Measurements from ENCODE around the gene MPIG6B.

DNA sequence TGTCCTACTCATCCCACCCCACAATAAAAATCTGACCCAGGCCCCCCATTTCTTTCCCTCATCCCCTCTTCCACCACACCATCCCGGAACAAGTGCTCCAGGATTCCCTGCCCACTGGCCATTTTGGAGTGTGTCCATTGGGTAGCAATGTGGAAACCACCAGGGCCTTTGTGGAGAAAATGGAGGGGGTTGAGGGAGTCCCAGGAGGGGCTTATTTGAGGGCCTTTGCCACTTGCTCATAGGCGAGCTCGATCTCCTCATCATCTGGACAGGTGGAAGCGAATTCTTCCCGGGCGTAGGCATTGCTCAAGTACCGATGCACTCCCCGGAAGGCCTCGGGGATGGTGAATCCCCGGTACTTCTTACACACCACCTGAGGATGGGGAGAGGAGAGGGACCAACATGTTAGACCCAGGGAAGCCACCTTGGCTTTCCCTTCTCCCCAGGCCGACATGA, 7.5 kb downstream of the MPIG6B start:
- no peak for TF ChIP-seq ESRRG (CRISPR knock-in tag; IDR thresholded peaks at IDR 0.05)
- no peak for TF ChIP-seq RARB (CRISPR knock-in tag; IDR thresholded peaks at IDR 0.05)
- TF ChIP-seq OSR1 (CRISPR knock-in tag; IDR thresholded peaks at IDR 0.05): no peak
- no peak for TF ChIP-seq ARNTL (CRISPR knock-in tag; IDR thresholded peaks at IDR 0.05; ENCODE audit: borderline replicate concordance, low read depth)
